HG02973 (cell line): ENCODE data around the gene CIPC.

Experiments
- ATAC-seq: cut with Tn5 transposase; IDR thresholded peaks from one replicate; pipeline ENCODE4 v1.9.1; 2021; ENCODE audit warnings: moderate library complexity; ENCODE audit not compliant: unreplicated experiment

CIPC gene

GRCh38 chr14:77102154-77102553, 4.1 kb downstream of the CIPC start:
- ATAC-seq, result no peak

GRCh38 chr14:77103475-77103874, 5.4 kb downstream of the CIPC start:
- ATAC-seq, result no peak

GRCh38 chr14:77103951-77104350, 5.9 kb downstream of the CIPC start:
- ATAC-seq, result no peak

- no peak for ATAC-seq
Measured at GRCh38 chr14:77104393-77104792, 6.3 kb downstream of the CIPC start.

- ATAC-seq, result no peak
Measured at GRCh38 chr14:77105145-77105939, 7.3 kb downstream of the CIPC start.

DNA sequence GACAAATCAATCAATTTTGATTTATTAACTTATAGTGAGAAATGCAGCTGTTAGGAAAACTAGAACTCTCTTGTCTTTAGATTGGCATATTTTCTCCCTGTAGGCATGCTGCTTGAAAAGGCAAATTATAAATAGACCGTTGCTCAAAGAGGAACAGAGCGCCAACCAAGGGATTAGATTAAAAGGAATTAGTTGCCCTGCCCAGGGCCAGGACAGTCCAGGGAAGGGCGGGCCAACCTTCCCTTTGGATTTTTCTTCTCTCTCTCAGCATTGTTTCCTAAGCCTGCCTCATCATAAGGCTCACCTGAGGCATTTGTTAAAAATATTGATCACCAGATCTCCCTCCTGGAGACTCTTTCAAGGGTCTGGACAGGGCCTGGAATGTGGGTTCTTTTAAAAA, 8.6 kb downstream of the CIPC start:
- ATAC-seq, result no peak

GRCh38 chr14:77107228-77107627, 9.2 kb downstream of the CIPC start:
- no peak for ATAC-seq

DNA sequence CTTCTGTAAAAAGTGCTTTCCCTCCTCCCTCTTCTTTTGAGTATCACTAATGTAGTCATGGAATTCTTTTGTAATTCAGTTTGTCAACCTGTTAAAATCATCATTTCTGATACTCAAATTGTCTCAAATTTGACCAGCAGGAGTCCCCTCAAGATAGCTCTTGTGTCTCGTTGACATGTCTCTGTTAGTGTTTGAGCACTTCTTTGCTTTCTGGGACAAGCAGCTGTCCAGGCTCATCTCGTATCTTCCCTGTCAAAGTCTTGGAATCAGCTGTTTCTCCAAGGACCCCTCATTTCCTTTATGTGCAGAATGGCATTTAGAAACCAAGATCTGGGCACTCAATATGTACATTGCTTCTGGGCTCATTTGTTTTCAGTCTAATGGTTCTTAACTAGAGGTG, 10.7 kb downstream of the CIPC start:
- ATAC-seq, result no peak

DNA sequence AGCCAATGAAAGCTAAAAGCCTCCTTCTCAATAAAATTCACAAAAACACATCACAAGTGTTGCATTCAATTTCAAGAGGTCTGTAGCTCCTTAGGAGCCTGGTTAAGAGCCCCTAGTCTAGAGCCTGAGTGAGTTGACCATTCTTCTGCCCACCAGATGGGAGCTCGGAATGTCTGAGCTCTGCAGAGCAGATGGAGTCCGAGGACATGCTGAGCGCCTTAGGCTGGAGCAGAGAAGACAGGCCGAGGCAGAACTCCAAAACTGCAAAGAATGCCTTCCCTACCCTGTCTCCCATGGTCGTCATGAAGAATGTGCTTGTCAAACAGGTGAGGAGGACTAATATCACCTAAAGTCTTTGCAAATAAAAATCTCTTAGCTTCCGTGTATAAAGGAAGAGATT, 11.6 kb downstream of the CIPC start:
- ATAC-seq, result no peak

DNA sequence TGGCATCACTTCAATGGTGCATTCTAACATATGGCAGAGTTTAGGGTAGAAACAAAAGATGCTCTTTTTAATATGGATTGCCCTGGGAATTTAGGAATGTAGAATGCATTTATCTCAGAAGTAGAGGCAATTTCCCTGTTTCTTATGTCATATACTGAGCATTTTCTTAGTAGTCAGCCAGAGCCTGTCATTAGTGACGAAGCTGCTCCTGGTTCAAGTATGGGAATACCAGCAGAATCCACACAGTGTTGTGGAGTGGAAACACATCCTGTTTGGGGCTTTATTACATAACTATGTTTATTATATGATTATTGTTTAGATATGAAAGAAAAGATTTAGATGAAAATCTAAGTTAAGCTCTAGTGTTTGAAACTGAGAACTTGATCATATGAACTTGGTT, 12.2 kb downstream of the CIPC start:
- no peak for ATAC-seq

GRCh38 chr14:77111021-77111420, 13.0 kb downstream of the CIPC start:
- ATAC-seq, result no peak

DNA sequence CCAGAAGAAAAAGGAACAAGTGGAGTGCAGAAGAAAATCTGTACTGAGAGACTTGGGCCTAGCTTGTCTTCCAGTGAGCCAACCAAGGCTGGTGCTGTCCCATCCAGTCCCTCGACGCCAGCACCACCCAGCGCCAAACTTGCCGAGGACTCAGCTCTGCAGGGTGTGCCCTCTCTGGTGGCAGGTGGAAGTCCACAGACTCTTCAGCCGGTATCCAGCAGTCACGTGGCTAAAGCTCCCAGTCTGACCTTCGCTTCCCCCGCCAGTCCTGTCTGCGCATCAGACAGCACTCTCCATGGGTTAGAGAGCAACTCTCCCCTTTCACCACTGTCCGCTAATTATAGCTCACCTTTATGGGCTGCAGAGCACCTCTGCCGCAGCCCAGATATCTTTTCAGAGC, 15.6 kb downstream of the CIPC start:
- ATAC-seq, result no peak

DNA sequence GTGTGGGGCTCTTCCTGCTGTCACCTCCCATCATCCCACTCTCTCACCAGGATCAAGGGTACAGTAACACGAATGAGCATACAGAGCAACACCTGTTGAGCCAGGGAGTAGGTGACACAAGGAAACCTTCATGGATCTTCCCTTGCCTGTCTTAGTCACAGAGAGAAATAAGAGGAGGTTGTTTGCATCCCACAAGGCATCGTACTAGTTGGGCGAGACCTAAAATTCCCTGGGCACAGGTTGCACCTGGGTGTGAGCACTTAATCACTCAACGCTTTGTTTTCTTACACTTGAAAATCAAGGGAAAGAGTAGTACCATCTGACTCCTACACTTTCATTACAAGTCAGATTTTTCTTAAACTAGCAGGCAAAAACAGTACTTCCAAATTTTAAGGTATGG, 16.6 kb downstream of the CIPC start:
- no peak for ATAC-seq

DNA sequence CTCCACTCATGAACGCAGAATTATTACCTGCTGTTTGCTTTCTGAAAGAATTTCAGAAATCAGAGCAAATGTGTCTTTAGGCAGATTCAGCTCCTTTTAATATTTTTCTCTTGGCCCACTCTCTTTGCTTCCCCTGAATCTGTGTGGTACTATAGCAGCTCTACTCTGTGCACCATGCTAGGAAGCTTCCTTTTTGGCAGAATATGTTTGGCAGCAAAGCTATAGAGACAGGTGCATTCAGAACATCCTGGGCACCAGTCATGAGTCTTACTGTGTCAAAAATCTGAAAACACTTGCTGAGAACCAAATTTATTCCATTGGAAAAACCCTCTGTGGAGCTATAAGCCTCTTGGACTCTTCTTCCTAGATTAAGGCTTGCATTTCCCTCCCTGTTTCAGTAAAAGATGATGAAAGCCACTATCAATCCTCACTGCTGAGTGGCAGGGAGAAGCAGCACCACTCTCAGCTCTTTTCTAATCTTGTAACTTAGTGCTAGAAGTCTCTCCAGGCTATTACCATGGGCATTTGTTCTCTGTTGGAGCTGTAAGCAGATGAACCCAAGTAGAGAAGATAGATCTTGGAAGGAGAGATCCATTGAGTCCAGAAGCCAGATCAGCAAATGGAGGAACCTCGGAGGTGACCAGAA, 18.2 kb downstream of the CIPC start:
- no peak for ATAC-seq

DNA sequence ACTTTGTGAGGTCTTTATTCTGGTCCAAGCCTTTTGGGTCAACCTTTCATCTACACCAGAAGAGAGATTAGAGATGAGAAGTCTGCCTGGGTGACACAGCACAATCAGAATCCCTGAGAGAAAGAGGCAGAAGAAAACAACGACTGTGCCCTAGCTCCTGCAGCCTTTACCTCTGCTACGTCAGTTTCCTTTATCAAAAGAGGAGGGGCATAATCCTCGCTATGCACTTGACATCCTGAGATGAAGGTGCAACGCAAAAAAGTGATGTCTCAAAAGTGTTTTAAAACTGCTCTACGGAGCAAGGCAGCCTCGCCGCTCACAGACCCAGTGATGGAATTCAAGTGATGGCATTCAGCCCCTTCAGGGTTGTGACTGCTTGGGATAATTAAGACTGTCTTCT, 21.8 kb downstream of the CIPC start:
- ATAC-seq, result no peak

DNA sequence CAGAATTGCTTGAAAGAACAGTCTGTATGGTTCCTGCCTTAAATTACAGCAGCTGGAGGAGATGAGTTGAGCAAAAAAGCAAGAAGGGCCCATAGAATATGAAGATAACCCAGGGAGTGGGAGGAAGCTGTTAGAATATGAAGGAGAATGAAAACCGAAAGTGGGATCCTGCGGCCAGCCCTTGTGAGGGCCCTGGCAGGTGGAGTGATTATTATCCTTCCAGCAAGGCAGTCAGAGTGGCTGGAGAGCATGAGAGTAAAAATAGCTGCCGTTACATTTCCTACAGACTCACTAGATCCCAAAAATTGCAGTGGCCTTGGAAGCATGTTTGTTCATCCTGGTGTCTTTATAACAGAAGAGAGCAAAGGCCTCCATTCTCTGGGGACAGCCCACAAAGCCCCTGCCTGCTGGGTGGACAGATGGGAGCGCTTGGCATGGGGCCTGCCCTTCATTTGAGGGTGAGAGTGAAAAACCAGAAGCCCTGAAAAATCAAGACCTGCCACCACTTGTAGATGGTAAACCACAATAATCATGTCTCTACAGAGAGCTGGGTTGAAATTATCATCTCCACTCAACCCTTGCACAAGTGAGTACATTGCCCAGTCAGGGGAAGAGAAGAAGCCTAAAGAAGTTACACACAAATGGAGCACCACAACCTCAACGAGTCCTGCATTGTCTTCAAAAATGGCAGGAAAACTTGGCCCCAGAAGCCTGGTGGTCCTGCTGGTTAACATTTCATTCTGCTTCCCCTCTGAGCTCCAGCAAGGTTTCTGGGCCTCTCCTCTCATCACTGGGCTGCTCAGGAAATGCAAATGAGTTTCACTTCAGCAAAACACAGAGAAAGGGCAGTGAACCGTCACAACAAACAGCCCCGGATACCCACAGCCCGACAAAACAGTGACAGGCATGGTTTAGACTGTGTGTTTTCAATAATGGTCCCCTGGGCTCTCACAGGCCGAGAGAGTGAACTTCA, 23.0 kb downstream of the CIPC start:
- peak; percentile 90 for ATAC-seq

DNA sequence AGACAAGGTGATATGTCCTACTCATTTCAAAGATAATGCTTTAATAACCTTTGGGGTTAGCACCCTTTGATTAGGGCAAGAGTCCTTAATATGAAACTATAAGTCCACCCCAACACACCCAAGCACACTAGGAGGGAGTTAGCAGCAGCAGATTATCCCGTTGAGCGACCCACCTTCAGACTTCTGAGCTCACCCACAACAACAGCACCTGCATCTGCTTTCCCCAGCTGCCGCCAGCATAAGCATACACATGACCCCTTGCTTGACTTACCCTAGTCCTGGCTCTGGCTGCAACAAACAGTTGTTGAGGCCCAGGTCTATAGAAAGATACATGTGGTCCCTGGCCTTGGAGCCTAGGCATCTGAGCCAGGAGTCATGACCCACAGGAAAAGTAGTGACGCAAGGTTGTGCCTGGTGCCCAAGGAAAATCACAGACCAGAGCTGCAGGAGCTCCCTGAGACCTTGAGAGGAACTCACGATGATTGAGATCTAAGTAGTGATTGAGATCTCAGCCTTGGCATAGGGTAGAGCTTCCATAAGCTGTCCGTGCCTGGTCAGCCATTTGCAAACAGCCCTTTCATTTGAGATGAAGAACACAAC, 24.6 kb downstream of the CIPC start:
- no peak for ATAC-seq

- no peak for ATAC-seq
Measured at GRCh38 chr14:77123381-77124325, 25.6 kb downstream of the CIPC start.

DNA sequence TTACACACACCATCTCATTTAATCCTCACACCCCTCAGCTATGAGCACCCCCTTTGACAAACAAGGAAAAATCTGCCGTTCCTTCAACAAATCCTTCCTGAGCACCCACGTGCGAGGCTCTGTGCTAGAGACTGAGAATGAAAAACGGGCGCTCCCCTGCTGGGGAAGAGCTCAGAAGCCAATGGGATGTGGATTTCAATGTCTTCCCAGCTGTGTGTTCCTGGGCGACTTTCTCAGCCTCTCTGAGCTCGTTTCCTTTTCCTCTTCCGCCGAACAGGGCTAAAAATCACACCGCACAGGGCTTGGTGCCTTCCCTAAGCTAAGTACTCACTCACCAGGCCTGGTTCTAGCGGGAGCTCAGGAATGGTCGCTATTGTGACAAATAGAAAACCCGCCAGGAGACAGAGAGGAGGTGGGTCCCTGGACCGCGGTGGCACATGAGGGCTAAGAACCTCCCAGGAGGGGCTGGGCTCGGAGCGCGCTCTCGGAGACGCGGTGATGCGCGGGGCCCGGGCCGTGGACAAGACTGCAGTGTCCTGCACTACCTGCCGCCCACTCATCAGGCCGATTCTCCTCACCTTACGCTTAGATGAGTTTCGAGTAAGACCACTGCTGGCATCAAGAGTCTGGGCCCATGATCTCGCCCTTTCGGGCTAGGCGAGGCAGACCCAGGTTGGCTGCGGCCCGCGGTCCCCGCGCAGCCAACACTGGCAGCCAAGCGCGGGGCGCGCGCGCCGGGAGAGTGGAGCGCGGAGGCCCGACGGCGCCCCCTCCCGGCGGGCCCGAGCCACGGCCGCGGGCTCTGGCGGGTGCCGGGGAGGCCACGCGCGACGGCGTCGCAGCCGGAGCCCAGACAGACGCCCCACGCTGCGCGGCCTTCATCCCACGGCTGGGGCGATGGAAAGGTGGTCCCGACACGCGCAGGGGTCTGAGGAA, 26.6 kb downstream of the CIPC start:
- ATAC-seq, result no peak
